H7 (cell line): Measurements from ENCODE around the gene PCSK9. TPM values are rescaled to one million over a fixed set of nuclear protein-coding genes. Genes with fewer than 3 reads are reported as not detected.

Experiments
- DNase-seq: peaks from one replicate; pipeline ENCODE4 v3.0.0; 2012
- H3K27me3 ChIP-seq: 2 replicates; pipeline ENCODE4 v1.6.0; 2011; ENCODE audit warnings: mild to moderate bottlenecking, low read length; ENCODE audit not compliant: control insufficient read depth, insufficient read depth
- H3K36me3 ChIP-seq: replicated peaks from 2 replicates; pipeline ENCODE4 v1.5.1; 2011; ENCODE audit warnings: low read length; ENCODE audit not compliant: control insufficient read depth, insufficient read depth
- H3K4me3 ChIP-seq: 2 replicates; pipeline ENCODE4 v1.5.1; 2011; ENCODE audit warnings: low read depth, mild to moderate bottlenecking, control low read depth, low read length, moderate library complexity; ENCODE audit not compliant: insufficient read depth
- total RNA-seq: library from RNA; depleted of rRNA; stranded (reverse); fragments of >200 nt; shearing (Covaris generic); gene quantifications from 2 replicates; pipeline ENCODE4 v1.2.3, GENCODE V29; 2014; rRNA removed

The PCSK9 gene
- total RNA-seq = 103 and 171 TPM in 2 replicates

DNA sequence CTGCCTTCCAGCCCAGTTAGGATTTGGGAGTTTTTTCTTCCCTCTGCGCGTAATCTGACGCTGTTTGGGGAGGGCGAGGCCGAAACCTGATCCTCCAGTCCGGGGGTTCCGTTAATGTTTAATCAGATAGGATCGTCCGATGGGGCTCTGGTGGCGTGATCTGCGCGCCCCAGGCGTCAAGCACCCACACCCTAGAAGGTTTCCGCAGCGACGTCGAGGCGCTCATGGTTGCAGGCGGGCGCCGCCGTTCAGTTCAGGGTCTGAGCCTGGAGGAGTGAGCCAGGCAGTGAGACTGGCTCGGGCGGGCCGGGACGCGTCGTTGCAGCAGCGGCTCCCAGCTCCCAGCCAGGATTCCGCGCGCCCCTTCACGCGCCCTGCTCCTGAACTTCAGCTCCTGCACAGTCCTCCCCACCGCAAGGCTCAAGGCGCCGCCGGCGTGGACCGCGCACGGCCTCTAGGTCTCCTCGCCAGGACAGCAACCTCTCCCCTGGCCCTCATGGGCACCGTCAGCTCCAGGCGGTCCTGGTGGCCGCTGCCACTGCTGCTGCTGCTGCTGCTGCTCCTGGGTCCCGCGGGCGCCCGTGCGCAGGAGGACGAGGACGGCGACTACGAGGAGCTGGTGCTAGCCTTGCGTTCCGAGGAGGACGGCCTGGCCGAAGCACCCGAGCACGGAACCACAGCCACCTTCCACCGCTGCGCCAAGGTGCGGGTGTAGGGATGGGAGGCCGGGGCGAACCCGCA, at the start of gene PCSK9:
TSS of gene PCSK9 (plus strand) at position 207 of the 741 bp plus-strand sequence. CDS start at position 497, 290 bp downstream.
- H3K27me3 ChIP-seq = peaks cover 39% of the 10 kb centered on the region
- DNase-seq = peak; percentile 90
- H3K36me3 ChIP-seq = no peaks in the 10 kb centered on the region
- peak within 1 kb of the TSS; percentile 67 for H3K4me3 ChIP-seq

DNA sequence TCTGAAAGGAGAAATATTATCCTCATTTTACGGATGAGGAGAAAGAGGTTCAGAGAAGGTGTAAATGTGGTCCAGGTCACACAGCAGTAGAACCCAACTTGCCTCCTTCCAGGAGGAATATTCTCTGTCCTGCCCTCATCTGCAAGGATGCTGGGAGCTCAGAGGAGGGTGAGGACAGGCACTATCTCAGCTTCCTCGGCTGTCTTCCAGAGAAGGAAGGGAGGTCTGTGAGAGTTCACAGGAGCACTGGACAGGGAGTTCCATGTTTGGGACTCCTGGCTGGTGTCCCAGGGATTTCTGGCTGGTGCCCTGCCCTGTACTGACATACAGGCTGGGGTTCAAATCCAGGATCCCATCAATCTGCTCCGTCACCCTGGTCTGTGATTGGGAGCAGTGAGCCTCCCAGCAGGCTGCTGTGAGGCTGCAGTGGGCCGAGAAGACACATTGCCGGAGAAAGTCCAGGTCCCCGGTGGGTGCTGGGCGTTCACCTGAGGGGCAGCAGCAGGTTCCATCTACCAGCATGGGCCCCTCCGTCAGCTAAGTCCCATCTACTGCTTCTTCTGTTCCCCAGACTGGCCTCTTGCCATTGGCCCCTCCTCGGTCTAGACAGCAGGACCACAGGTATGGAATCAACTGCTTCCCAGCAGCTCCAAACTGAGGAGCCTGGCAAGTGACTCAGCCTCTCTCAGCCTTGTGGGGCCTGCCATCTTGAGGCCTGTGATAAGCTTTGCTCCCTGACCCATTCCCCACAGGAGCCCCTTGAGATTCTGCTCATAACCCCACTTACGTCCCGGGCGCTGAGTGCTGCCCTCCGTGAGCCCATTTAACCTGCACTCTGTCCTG, 49.2 kb upstream of the PCSK9 start:
- Histone ChIP-seq H3K4me3 (no peak overlapping the region), H3K36me3 (no peaks in the 10 kb centered on the region), H3K27me3 (peaks cover 3% of the 10 kb centered on the region)
- DNase-seq = no peak

DNA sequence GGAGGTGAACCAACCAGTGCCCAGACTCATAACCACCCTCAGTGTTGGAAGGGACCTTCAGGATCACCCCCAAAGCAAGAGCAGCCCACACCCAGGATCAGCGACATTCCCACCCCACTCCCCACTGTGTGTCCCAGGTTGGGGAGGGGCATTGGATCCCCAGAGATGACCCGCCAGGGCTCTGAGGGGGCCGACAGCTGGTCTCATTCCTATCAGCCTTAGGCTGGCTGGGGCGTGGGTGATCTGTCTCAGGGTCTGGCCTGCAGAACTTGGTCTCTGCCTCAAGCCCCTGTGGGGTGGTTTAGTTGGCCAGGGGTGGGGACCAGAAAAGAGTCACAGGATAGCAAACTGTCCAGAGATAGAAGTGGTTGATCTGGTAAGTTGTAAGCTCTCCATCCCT, 48.4 kb upstream of the PCSK9 start:
- Histone ChIP-seq H3K36me3 (no peaks in the 10 kb centered on the region), H3K27me3 (peaks cover 4% of the 10 kb centered on the region), H3K4me3 (no peak overlapping the region)
- DNase-seq = no peak

DNA sequence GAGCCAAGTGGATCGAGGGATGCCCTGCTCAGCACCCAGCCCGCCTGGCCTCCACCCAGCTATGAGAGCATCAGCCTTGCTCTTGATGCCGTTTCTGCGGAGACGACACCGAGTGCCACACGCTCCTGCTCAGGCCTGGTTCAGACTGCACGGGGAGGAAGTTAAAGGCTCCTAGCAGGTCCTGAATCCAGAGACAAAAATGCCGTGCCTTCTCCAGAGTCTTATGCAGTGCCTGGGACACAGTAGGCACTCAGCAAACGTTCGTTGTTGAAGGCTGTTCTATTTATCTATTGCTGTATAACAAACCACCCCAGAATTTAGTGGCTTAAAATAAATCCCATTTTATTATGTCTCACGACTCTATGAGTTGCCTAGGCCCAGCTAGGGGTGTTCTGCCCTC, 47.4 kb upstream of the PCSK9 start:
- no peaks in the 10 kb centered on the region for H3K36me3 ChIP-seq
- H3K4me3 ChIP-seq = no peak overlapping the region
- no peak for DNase-seq
- H3K27me3 ChIP-seq = peaks cover 12% of the 10 kb centered on the region

DNA sequence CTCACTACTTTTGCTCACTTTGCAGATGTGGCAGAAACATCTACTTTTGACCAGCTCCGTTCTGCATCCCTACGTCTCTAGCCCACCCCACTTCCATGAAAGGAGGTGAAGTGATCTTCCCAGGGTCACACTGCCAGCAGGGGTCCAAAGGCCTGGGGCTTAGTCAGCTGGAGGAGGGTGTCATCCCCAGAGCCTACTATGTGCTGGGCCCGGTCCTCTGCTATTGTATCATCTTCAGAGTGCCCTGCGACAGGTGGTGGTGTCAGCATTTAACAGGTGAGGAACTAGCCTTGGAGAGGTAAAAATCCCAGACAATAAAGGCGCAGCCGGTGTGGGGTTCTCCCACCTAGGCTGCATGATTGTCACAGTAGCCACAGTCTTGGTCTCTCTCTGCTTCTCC, 46.2 kb upstream of the PCSK9 start:
- peaks cover 21% of the 10 kb centered on the region for H3K27me3 ChIP-seq
- H3K4me3 ChIP-seq = no peak overlapping the region
- no peak for DNase-seq
- no peaks in the 10 kb centered on the region for H3K36me3 ChIP-seq

DNA sequence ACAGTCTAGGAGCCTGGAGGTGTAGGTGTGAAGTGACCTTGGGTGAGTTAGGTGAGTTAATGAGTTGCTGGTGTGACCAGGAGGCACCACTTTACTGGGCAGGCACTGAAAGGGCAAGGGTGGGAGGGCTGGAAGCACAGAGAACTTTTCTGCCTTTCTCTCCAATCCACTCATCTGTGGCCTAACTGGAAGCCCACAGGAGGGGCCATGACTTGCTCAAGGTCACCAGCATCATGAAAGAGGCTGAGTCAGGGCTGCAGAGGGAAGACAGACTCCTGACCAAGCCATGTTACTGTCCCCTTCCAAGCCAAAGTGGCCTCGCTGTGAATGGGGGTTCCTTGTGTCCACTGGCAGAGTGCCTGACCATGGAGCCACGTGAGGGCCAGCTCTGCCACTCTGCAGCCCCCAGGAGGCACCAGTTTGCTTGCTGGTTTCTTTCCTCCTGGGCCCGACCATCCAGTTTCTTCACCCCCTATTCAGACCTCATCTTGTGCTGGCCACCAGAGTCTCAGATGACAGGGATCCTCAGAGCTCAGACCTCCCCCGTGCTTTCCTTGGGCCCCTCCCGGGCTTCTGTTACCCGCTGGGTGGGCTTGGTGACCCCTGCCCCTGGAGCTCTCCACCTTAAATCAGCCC, 44.9 kb upstream of the PCSK9 start:
- H3K27me3 ChIP-seq = peaks cover 32% of the 10 kb centered on the region
- no peaks in the 10 kb centered on the region for H3K36me3 ChIP-seq
- DNase-seq = peak; percentile 56
- no peak overlapping the region for H3K4me3 ChIP-seq

DNA sequence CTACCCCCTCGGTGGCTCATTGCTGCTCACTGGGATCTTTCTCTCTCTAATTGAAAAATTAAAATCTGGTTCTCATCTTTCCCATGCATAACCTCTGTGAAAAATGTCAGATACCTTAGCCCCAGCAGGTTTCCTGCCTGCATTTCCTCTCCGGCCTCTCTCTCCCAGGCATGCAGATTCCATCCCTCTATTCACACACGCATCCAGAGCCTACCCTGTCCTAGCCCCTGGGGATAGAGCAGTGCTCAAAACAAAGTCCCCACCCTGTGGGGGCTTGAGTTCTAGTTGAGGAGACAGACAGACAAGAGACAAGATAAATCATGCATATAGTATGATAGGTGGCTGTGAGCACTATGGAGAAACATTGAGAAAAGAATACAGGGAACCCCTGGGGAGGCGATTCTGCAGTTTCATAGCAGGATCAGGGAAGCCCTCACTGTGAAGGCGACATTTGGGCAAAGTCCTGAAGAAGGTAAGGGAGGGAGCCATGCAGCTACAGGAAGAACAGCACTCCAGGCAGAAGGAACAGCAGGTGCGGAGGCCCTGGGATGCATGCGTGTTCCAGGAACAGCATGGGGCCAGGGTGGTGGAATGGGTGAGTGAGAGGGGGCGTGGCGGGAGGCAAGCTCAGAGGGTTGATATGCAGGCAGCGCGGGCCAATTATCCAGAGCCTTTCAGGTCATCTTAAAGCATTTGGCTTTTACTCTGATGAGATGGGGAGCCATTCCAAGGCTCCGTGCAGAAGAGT, 44.2 kb upstream of the PCSK9 start:
- Histone ChIP-seq H3K36me3 (no peaks in the 10 kb centered on the region), H3K27me3 (peaks cover 34% of the 10 kb centered on the region), H3K4me3 (no peak overlapping the region)
- peak; percentile 70 for DNase-seq

DNA sequence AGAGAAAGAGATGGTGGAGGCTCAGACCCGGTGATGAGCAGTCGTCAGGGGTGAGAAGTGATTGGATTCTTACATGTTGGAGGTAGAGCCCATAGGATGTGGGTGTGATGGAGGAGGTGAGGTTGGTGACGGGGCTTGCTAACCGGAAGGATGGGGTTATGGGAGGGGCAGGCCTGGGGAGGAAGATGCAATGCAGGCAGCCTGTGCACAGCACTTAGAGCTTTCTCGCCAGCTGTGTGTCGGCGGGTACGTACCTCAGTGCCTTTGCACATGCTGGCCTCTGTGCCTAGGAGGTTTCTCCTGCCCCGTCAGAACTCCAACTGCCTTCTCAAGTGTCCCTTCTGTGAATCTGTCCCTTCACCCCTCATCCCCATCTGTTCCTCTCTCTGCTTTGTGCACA, 43.5 kb upstream of the PCSK9 start:
- Histone ChIP-seq H3K4me3 (no peak overlapping the region), H3K36me3 (no peaks in the 10 kb centered on the region)

DNA sequence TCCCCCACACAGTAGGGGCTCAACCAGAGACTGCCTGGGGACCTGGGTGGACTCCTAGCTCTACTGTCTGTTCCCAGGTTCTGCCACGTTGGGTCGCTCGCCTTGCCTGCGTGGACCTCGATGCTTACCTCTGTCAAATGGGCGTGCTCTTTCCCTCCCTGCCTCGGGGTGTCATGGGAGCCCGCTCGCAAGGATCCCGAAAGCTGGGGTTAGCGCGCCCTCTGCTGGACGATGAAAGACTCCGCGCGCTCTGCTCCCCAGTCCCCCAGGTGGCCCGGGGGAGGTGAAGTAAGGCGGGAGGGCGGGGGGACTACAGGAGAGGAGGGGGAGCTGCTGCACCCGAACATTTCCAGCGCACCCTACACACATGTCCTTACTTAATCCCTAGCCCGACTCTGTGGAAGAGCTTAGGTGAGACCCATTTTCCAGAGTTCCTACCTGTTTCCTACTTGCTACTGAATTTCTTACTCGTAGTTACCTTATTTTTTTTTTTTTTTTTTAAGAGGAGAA, 42.9 kb upstream of the PCSK9 start:
- Histone ChIP-seq H3K4me3 (peak overlapping the region; percentile 42), H3K27me3 (peaks cover 40% of the 10 kb centered on the region), H3K36me3 (no peaks in the 10 kb centered on the region)
- peak; percentile 98 for DNase-seq

More for the DNA sequence above, 43.5 kb upstream of the PCSK9 start:
- DNase-seq = no peak
- peaks cover 37% of the 10 kb centered on the region for H3K27me3 ChIP-seq

DNA sequence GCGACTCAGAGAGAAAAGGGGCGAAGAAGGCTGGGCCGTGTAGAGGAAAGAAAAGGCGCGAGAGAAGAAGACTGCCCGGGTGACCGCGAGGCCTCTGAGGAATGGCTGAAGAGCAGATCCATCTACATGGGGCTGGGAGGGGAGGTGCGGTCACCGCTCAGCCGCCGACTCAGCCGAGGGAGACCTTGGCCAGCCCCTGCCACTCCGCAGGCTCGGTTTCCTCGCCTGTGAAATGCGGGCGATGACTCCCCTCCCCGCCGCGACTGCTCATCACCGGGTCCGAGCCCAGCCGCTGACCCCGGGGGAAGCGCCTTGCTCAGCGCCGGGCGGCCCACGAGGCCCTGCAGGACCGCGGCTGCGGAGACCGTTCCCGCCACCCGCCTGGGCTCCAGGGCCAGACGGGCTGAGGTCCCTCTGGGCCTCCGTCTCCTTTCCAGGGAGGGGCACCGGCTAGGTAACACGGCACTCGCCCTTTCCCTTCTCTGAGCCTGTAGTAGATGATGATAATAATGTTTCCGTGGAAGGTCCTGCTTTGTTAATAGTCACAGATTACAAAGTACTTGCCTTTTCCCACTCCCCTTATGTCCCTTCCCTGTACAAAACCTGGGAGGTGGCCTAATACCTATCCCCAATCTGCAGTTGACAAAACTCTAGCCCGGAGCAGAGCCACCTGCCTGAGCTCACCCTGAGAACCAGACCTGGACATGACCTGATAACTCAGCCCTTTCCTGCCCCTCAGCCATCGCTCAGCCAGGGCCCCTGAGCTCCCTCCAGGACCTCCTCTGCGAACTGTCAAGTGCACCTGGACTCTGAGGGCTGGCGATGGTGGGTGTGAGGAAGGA, 42.3 kb upstream of the PCSK9 start:
- Histone ChIP-seq H3K27me3 (peaks cover 45% of the 10 kb centered on the region), H3K36me3 (no peaks in the 10 kb centered on the region), H3K4me3 (peak overlapping the region; percentile 42)
- DNase-seq = peak; percentile 82

DNA sequence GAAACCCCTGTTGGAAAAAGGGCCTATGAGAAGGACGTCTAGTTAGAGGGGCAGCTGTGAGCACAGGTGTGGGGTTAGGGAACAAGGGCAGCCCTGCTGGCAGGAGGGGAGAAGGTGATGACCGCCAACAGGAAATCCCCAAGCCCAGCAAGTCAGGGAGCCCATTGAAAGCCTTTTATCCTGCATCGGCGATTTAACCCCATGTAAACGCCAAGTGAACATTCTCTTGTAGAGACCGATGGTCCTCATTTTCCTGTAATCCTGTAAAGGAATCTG, 41.7 kb upstream of the PCSK9 start:
- Histone ChIP-seq H3K36me3 (no peaks in the 10 kb centered on the region), H3K4me3 (no peak overlapping the region), H3K27me3 (peaks cover 48% of the 10 kb centered on the region)
- peak; percentile 86 for DNase-seq

DNA sequence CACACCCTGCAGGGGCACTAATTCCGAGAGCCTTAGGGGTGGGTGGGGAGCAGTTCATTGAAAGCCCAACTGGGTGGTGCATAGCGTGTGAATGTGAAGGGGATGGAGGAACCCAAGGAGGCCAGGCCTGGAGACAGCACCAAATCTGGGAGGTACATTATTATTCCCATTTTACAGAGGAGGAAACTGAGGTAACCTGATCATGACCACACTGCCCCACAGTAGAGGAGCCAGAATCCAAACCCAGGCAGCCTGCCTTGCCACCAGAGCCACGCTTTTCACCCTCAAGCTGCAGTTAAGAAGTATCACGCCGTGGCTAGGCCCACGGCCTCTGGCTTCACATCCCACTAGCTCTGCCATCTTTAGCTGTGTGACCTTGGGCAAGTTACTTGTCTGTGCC, 41.2 kb upstream of the PCSK9 start:
- peaks cover 48% of the 10 kb centered on the region for H3K27me3 ChIP-seq
- no peaks in the 10 kb centered on the region for H3K36me3 ChIP-seq
- no peak overlapping the region for H3K4me3 ChIP-seq
- DNase-seq = peak; percentile 54

DNA sequence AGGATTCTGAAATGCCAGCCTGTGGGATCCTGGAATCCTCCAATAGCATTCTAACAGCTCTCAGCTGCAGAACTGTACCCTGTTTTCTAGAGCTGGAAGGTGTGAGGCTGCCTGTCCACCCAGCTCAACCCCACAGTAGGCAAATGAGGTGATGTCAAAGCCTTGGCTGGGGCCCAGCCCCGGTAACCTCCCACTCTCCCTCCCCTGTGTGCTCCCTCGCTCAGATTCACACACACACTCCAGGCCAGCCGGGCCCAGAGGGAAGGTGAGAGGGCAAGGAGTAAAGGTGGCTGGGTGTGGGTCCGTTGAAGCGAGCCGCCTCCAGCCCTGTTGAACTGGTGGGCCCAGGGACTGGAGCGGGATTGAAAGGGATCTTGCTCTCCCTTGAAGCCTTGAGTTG, 40.7 kb upstream of the PCSK9 start, which contains the start of gene BSND:
TSS of gene BSND (plus strand) at position 257 of the 400 bp plus-strand sequence. CDS start 254 bp downstream, outside the sequence.
- peak; percentile 50 for DNase-seq
- no peaks in the 10 kb centered on the region for H3K36me3 ChIP-seq
- no peak within 1 kb of the TSS for H3K4me3 ChIP-seq
- peaks cover 48% of the 10 kb centered on the region for H3K27me3 ChIP-seq
